Activated CD8-positive, alpha-beta memory T cell treated with anti-CD3 and anti-CD28 coated beads, Interleukin-2, amount 10 ng/mL, durations not matched to agents 7 days and 5 days (primary cell): ENCODE results near the gene RUNX3. TPM values are rescaled to one million over a fixed set of nuclear protein-coding genes. Genes with fewer than 3 reads are reported as not detected.

Experiments
- ATAC-seq: fragments of 150-1000 bp; cut with Tn5 transposase; one replicate; pipeline ENCODE4 v1.10.0; 2021; ENCODE audit warnings: moderate library complexity
- CTCF ChIA-PET: fragments of 350-600 bp; sonication (Branson Sonifier 250); formaldehyde crosslinking; loops from one replicate; lab custom pipeline; 2021; ENCODE audit warnings: antibody characterized with exemption; lab: Charles Lee
- DNase-seq: peaks from one replicate; pipeline ENCODE4 v3.0.0-alpha.2; 2020
- H3K27ac Mint-ChIP-seq: one replicate; pipeline ENCODE4 v1.8.0; 2021; ENCODE audit warnings: mild to moderate bottlenecking, mixed read lengths
- H3K27me3 Mint-ChIP-seq: one replicate; pipeline ENCODE4 v1.8.0; 2021; ENCODE audit warnings: mixed read lengths
- H3K36me3 Mint-ChIP-seq: one replicate; pipeline ENCODE4 v1.8.0; 2021; ENCODE audit warnings: mild to moderate bottlenecking, mixed read lengths
- H3K4me1 Mint-ChIP-seq: one replicate; pipeline ENCODE4 v1.8.0; 2021; ENCODE audit warnings: mixed read lengths
- H3K4me3 Mint-ChIP-seq: one replicate; pipeline ENCODE4 v1.8.0; 2021; ENCODE audit warnings: mild to moderate bottlenecking, moderate library complexity, mixed read lengths
- H3K9me3 Mint-ChIP-seq: one replicate; pipeline ENCODE4 v1.8.0; 2022; ENCODE audit warnings: low read depth, mixed read lengths
- total RNA-seq, 2 experiments: library from RNA; stranded (reverse); gene quantifications; one replicate each; pipeline ENCODE4 v1.2.3, GENCODE V29; 2021

RUNX3 gene
- total RNA-seq, 2 experiments from 2014 or later = 224 to 246 TPM

DNA sequence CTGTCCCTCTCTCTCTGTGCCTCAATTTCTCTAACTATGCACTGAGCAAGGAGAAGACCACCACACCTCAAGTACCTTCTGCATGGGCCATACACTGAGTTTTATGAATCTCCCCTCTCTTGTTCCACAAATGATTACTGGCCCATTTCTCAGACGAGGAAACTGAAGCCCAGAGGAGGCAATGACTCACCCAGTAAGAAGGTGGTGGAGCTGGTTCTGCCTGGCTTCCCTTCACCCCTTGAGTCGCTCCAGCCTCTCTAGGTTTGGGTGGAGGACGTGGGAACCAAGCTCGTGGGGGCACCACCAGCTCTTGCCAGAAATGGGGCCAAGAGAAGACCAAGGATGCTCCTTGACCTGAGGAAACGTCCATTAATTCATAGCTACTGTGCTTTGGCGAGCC, 21.3 kb upstream of the RUNX3 start:
- CTCF ChIA-PET = interaction anchor here (0.7 to 17.9 kb wide), 14 partner anchors 9 to 149 kb away, joined by 3 to 338 read pairs (median 8); partner anchors contain the start of gene RUNX3
- DNase-seq (peak; percentile 53), ATAC-seq (no peak)
- Mint-ChIP-seq H3K36me3 (peaks cover 80% of the 10 kb centered on the region), H3K4me3 (peak overlapping the region; percentile 55), H3K27me3 (no peaks in the 10 kb centered on the region), H3K4me1 (peaks cover 96% of the 10 kb centered on the region), H3K9me3 (no peaks in the 10 kb centered on the region), H3K27ac (peak overlapping the region; percentile 86)

DNA sequence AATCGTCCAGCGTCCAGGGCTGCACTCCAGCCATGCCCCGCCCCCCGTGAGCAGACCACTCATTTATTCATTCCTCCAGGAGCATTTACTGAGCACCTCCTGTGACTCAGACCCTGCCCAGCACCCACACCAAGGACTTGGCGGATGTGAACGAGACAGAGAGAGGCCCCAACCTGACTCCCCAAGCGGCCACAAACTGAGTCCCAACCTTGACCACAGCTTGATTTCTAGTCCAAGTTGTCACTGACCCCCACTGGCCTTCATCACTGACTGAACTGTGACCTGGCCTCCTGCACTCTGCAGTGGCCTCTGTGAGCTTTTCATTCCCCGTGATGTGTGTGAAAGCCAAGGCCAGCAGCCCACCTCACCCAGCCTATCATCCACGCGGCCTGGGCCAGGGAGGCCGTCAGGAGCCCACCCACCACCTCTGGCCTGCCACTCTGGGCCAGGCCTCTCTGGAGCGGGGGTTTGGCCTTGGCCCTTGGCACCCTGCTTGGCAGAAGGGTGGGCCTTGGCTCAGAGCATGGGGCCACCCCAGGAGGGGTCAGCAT, 19.3 kb upstream of the RUNX3 start:
- CTCF ChIA-PET = interaction anchor here (0.6 to 1.9 kb wide), 5 partner anchors 16 to 100 kb away, joined by 3 to 7 read pairs (median 4); partner anchors contain the start of gene RUNX3
- DNase-seq = peak; percentile 66
- Mint-ChIP-seq H3K9me3 (no peaks in the 10 kb centered on the region), H3K4me1 (peaks cover 93% of the 10 kb centered on the region), H3K4me3 (peak overlapping the region; percentile 48), H3K27ac (peak overlapping the region; percentile 61), H3K36me3 (peaks cover 78% of the 10 kb centered on the region), H3K27me3 (no peaks in the 10 kb centered on the region)
- ATAC-seq = no peak

DNA sequence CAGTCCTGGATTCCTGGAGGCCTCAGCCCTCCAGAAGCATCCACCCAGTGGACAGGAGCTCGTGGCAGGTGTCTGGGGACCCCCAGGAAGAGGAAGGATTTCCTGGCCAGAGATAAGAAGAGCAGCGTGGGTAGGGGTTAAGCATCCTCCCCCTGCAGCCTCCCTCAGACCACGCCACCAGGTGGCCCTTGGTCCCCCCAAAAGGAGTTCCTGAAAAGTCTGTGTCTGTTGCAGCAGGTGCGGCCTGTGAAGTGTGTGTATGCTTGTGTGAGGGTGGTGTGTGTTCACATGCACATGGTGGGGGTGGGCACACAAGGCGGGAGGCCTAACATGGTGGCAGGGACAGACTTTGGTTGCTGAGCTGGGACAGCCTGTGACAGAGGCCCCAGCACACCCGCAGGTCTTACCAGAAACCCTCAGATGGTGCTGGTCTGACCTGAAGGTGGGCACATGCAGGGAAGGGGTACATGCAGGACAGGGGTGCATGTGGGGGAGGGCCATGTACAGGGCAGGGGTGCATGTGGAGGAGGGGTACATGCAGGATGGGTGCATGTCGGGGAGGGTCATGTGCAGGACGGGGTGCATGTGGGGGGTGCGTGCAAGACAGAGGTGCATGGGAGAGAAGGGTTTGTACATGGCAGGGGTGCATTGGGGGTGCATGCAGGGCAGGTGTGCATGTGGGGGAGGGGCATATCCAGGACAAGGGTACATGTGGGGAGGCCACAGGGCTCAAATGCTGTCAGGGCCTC, 18.2 kb upstream of the RUNX3 start:
- no peak for ATAC-seq
- CTCF ChIA-PET = interaction anchor here (1.5 to 2.2 kb wide), 5 partner anchors 13 to 100 kb away, joined by 4 to 14 read pairs (median 6); no protein-coding TSS in a partner anchor
- Mint-ChIP-seq H3K36me3 (peaks cover 78% of the 10 kb centered on the region), H3K4me3 (peak overlapping the region; percentile 7), H3K27me3 (no peaks in the 10 kb centered on the region), H3K9me3 (no peaks in the 10 kb centered on the region), H3K4me1 (peaks cover 94% of the 10 kb centered on the region), H3K27ac (peak overlapping the region; percentile 61)
- DNase-seq = peak; percentile 45

DNA sequence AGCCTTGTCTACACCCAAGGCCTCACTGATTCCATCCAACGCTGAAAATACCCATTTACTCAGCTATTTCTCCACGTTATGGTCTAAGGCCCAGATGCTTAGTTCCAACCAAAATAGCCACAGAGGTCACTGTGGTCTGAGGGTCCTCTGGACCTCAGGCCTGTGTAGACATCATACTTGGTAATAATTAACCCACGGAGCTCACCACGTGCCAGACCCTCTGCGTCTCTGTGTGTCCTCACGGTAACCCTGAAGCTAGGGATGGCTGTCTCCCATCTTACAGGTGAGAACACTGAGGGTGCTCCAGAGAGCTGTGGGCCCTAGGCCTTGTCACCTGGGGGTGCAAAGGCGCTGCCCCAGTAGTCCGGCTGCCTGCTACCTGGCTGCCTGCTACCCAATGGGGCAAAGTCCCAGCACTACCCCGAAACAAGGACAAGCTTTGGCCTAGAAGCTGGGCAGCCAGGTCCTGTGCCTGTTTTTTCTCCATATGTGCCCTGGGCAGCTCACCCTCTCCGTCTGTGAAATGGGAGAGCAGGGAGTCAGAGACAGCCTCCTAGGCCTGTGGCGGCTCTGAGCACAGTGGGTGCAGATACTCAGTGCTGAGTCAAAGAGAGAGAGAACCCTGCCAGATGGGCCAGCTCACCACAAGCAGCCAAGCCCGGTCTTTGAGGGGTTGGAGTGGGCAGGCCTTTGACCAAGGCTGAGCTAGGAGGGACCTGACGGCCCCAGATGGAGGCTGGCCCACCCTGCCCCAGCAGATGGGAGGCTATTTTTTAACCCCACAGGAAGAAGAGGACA, 17.0 kb upstream of the RUNX3 start:
- peak; percentile 78 for DNase-seq
- Mint-ChIP-seq H3K36me3 (peaks cover 78% of the 10 kb centered on the region), H3K27ac (peak overlapping the region; percentile 61), H3K9me3 (no peaks in the 10 kb centered on the region), H3K4me1 (peaks cover 92% of the 10 kb centered on the region), H3K27me3 (no peaks in the 10 kb centered on the region), H3K4me3 (peak overlapping the region; percentile 31)
- CTCF ChIA-PET = interaction anchor here (0.6 to 2.2 kb wide), 6 partner anchors 12 to 99 kb away, joined by 3 to 14 read pairs (median 4); no protein-coding TSS in a partner anchor
- ATAC-seq = peak; percentile 62

DNA sequence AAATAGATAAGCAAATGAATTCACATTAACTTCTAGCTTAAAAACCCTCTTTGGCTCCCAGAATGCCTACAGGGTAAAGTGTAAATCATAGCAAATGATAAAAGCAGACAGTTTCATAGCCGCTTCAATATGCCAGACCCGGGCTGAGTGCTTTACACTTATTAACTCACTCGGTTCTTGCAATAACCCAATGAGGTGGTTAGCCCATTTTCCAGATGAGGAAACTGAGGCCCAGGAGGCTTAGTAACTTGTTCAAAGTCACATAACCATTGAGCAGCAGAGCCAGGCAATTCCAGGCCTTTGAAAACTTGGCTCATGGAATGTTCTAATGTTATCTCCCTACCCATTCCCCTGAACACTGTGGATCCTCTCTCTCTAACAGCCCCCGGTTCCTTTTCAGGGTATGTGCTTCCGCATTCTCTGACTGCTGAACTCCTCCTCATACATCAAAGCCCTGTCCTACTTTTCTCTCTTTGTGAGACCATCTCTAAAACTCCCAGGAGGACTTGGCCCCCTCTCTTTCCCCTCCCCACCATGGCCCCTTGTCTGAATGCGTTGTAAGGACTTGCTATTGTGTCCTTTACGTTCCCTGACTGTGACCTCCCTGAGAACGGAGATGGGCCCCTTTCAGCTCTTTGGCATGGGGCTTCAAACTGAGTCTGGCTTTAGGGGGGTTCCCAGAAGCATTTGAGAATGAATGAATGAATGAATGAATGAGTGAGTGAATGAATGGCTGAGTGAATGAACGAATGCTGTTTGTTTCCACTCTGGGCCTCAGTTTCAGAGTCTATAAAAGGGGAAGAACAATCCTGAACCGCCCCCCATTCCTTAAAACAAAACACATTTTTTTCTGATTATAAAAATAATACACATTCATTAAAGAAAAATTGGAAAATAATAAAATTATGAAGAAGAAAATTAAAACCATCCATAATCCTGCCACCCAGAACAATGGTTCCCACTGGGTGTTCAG, 15.6 kb upstream of the RUNX3 start:
- Mint-ChIP-seq H3K27ac (peak overlapping the region; percentile 12), H3K27me3 (no peaks in the 10 kb centered on the region), H3K9me3 (no peaks in the 10 kb centered on the region), H3K36me3 (peaks cover 75% of the 10 kb centered on the region), H3K4me1 (peaks cover 91% of the 10 kb centered on the region), H3K4me3 (no peak overlapping the region)
- ATAC-seq (no peak), DNase-seq (no peak)
- CTCF ChIA-PET = interaction anchor here (1.1 kb wide), 1 partner anchor 13 kb away, joined by 3 read pairs; no protein-coding TSS in a partner anchor

DNA sequence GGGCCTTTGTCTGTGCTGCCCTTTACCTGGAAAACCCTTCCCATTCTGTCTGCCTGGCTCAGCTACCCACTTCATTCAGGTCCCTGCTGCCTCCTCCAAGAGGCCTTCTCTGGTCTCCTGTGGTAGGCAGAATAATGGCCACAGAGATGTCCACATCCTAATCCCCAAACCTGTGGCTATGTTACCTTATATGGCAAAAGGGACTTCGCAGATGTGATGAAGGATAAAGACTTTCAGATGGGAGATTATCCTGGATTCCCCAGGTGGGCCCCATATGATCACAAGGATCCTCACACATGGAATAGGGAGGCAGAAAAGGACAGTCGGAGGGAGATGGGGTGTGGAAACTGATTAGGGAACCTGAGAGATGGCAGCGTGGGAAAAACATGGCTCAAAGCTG, 14.2 kb upstream of the RUNX3 start:
- peaks cover 73% of the 10 kb centered on the region for H3K36me3 Mint-ChIP-seq
- no peak for ATAC-seq

DNA sequence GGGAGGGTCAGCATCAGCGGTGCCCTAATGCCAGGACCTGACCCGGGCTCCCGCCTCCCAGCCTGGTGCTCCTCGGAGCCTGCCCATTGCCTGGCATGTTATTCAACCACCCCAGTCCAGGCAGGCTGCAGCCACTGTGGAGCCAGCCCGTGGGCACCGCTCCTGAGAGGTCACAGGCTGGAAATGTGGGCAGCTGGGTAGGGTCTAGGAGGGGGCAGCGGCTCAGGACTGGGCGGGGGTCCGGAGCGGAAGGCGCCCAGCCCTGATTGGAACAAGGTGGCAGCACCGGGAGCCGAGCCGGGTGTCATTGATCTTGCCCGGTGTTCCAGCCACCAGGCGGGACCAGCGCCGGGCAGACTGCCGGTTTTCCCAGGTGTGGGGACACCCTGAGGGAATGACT, 12.7 kb upstream of the RUNX3 start:
- Mint-ChIP-seq H3K4me1 (peaks cover 91% of the 10 kb centered on the region), H3K36me3 (peaks cover 73% of the 10 kb centered on the region), H3K27me3 (no peaks in the 10 kb centered on the region), H3K9me3 (no peaks in the 10 kb centered on the region), H3K4me3 (no peak overlapping the region), H3K27ac (peak overlapping the region; percentile 73)
- CTCF ChIA-PET = no interaction called here
- no peak for DNase-seq
- ATAC-seq = no peak

More for the DNA sequence above, 14.2 kb upstream of the RUNX3 start:
- Mint-ChIP-seq H3K9me3 (no peaks in the 10 kb centered on the region), H3K4me3 (no peak overlapping the region), H3K27ac (peak overlapping the region; percentile 71), H3K27me3 (no peaks in the 10 kb centered on the region), H3K4me1 (peaks cover 91% of the 10 kb centered on the region)
- CTCF ChIA-PET = no interaction called here
- no peak for DNase-seq

DNA sequence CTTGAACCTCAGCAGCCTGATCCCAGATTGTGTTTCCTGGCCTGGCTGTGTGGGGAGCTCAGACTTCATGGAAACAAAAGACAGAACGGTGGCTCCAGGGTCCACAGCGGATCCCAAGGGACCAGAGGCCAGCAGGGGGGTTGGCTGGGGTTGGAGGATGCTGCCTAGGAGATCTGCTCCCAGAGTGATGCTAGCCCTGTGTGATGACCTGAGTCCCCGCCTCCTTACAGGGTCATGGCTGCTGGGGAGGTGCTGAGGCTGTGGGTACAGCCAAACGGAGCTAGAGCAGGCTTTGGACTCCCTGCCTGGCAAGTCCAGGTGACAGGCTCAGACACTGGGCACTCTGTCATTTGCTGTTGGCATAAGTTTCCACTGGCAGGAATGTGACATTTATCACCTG, 11.5 kb upstream of the RUNX3 start:
- CTCF ChIA-PET = interaction anchor here (1.2 to 2.6 kb wide), 5 partner anchors 9 to 263 kb away, joined by 4 to 12 read pairs (median 5); no protein-coding TSS in a partner anchor
- DNase-seq (no peak), ATAC-seq (peak; percentile 44)
- peak overlapping the region; percentile 20 for H3K27ac Mint-ChIP-seq
- H3K4me1 Mint-ChIP-seq = peaks cover 90% of the 10 kb centered on the region
- no peak overlapping the region for H3K4me3 Mint-ChIP-seq
- no peaks in the 10 kb centered on the region for H3K9me3 Mint-ChIP-seq
- peaks cover 72% of the 10 kb centered on the region for H3K36me3 Mint-ChIP-seq
- no peaks in the 10 kb centered on the region for H3K27me3 Mint-ChIP-seq

DNA sequence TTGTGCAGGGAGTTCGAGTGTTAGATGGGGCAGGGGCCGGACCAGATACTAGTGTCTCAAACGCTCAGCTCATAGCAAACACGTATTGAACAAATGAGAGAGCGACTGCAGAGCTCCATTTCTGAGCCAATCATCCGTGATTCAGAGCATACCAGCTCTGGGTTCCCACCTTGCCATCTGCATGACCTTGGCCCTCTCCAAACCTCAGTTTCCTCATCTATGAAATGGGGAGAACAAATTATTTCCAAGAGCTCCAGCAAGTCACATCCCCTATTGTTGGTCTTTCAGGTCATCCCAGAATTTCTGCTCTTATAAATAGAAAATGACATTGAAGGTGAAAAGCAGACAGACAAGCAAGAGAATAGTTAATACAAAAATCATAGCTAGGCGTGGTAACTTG, 10.2 kb upstream of the RUNX3 start:
- no peaks in the 10 kb centered on the region for H3K9me3 Mint-ChIP-seq
- no peaks in the 10 kb centered on the region for H3K27me3 Mint-ChIP-seq
- H3K36me3 Mint-ChIP-seq = peaks cover 74% of the 10 kb centered on the region
- H3K4me3 Mint-ChIP-seq = no peak overlapping the region
- peaks cover 93% of the 10 kb centered on the region for H3K4me1 Mint-ChIP-seq
- no peak for ATAC-seq
- CTCF ChIA-PET = interaction anchor here (0.8 to 2.6 kb wide), 8 partner anchors 8 to 264 kb away, joined by 3 to 12 read pairs (median 4); no protein-coding TSS in a partner anchor
- H3K27ac Mint-ChIP-seq = peak overlapping the region; percentile 61
- no peak for DNase-seq

DNA sequence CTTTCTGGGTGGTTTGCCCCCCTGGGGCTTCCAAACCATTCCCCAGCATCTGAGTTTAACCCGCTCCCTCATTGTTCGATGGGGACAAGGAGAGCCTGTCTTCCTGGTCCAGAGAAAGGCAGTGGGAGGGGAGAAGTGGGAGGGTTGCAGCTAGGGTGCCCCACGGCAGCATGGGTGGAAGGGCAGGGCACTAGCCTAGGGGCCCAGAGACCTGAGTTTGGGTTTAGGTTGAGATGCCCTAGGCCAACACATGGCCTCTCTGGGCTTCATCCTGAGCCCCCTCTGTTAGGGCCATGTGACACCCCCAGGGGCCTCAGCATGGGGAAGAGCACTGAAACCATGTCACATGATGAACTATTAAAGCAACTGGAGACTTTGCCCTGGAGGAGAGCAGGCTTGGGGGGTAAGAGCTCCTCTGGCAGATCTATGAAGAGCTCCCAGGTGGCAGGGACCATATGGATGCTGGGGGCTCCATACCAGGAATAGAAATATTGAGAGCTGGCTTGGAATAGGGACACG, 9.7 kb upstream of the RUNX3 start:
- H3K4me3 Mint-ChIP-seq = no peak overlapping the region
- ATAC-seq = no peak
- peak overlapping the region; percentile 38 for H3K27ac Mint-ChIP-seq
- peaks cover 75% of the 10 kb centered on the region for H3K36me3 Mint-ChIP-seq
- CTCF ChIA-PET = interaction anchor here (0.8 to 2.6 kb wide), 7 partner anchors 7 to 160 kb away, joined by 3 to 12 read pairs (median 5); no protein-coding TSS in a partner anchor
- no peak for DNase-seq
- no peaks in the 10 kb centered on the region for H3K9me3 Mint-ChIP-seq
- peaks cover 94% of the 10 kb centered on the region for H3K4me1 Mint-ChIP-seq
- H3K27me3 Mint-ChIP-seq = no peaks in the 10 kb centered on the region

DNA sequence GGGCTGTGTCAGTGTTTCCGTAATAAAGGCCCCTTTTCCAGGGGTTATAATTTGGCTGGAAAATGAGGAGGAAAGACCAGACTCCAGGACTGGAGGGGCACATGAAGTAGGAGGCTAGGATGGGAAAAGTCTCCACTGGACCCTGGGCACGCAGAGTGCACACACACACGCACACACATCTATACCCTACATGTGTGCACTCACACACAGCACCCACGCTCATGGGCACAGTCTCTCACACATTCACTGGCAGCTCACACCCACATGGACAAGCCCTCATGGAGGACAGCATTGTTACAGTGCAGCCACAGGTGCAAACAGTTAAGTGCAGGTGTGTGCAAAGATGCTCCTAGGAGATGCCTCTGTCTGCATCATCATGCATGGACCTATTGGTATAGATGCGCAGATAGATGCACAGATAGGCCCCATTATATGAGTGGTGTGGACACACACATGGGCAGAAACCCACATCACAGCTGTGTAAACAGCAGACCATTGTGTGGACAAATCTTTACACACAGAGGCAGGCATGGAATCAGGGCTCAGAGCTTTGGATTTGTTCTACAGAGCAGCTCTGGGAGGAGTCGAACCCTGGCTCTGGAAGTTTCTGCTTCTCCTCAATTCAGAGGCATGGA, 9.1 kb upstream of the RUNX3 start:
- Mint-ChIP-seq H3K36me3 (peaks cover 73% of the 10 kb centered on the region), H3K9me3 (no peaks in the 10 kb centered on the region), H3K27ac (peak overlapping the region; percentile 62), H3K4me3 (no peak overlapping the region), H3K27me3 (no peaks in the 10 kb centered on the region), H3K4me1 (peaks cover 94% of the 10 kb centered on the region)
- no peak for DNase-seq
- no peak for ATAC-seq
- CTCF ChIA-PET = interaction anchor here (0.7 to 1.6 kb wide), 3 partner anchors 9 to 98 kb away, joined by 3 to 8 read pairs (median 5); partner anchors contain the start of gene RUNX3
